ENCODE data around the gene RELL2. TPM values are rescaled to one million over a fixed set of nuclear protein-coding genes. Genes with fewer than 3 reads are reported as not detected.
A peak's percentile ranks its signal among the peaks of the same experiment; 100 is the strongest.

The RELL2 gene
- total and polyA plus RNA-seq, 11 donors = 0.25 to 2.7 (median 0.72) TPM

GRCh38 chr5:141602606-141603005 is 34.2 kb upstream of the RELL2 start:
- H3K4me1 ChIP-seq = peaks cover 0 to 93% (median 56%) of the 10 kb centered on the region in 12 donors
- peak overlapping the region in 7 of 12 donors; percentile 46 to 92 (median 68) for H3K27ac ChIP-seq
- no peaks in the 10 kb centered on the region for H3K27me3 ChIP-seq
- no peak for DNase-seq
- intact Hi-C loops (cut with DNase I) = loop anchor here in 1 of 10 donors (2.0 kb wide), 1 partner anchor 14 kb away; no protein-coding TSS in a partner anchor
- TF ChIP-seq POLR2A (IDR thresholded peaks at IDR 0.05) (no peak), CTCF (IDR thresholded peaks at IDR 0.05) (no peak)
- no peak overlapping the region for H3K4me3 ChIP-seq
- no peak for ATAC-seq
- WGBS, 4 donors = 80 to 97% (median 95%) methylated on average over 1 of the region's 1 CpG
- H3K9me3 ChIP-seq = peaks cover 0 to 2% (median 0%) of the 10 kb centered on the region in 12 donors
- no peaks in the 10 kb centered on the region for H3K36me3 ChIP-seq

- Histone ChIP-seq H3K36me3 (no peaks in the 10 kb centered on the region), H3K27ac (peak overlapping the region in 11 of 12 donors; percentile 46 to 92 (median 67)), H3K4me3 (peak overlapping the region in 2 of 12 donors; percentile 1 to 2), H3K27me3 (no peaks in the 10 kb centered on the region), H3K4me1 (peaks cover 0 to 92% (median 52%) of the 10 kb centered on the region in 12 donors), H3K9me3 (no peaks in the 10 kb centered on the region)
- TF ChIP-seq POLR2A (IDR thresholded peaks at IDR 0.05) (peak in 1 of 2 donors; percentile 25), CTCF (IDR thresholded peaks at IDR 0.05) (no peak)
- DNase-seq (peak in 4 of 5 donors; percentile 46 to 76 (median 58)), ATAC-seq (peak; percentile 82 to 95 (median 91))
- intact Hi-C loops (cut with DNase I) = loop anchor here in 1 of 10 donors (2.0 kb wide), 1 partner anchor 13 kb away; no protein-coding TSS in a partner anchor
- 49 to 58% (median 52%) methylated on average over 6 of the region's 6 CpGs for WGBS, 4 donors
These were observed 32.7 kb upstream of the RELL2 start for GRCh38 chr5:141603923-141604717.

- DNase-seq (peak in 4 of 5 donors; percentile 46 to 64 (median 62)), ATAC-seq (peak; percentile 70 to 88 (median 79))
- TF ChIP-seq POLR2A (IDR thresholded peaks at IDR 0.05) = peak in 1 of 2 donors; percentile 18
- no peak for TF ChIP-seq CTCF (IDR thresholded peaks at IDR 0.05)
- H3K36me3 ChIP-seq = no peaks in the 10 kb centered on the region
- H3K27ac ChIP-seq = peak overlapping the region in 11 of 12 donors; percentile 48 to 92 (median 67)
- H3K4me3 ChIP-seq = peak overlapping the region in 1 of 12 donors; percentile 25
- peaks cover 0 to 84% (median 40%) of the 10 kb centered on the region in 12 donors for H3K4me1 ChIP-seq
- no peaks in the 10 kb centered on the region for H3K27me3 ChIP-seq
- H3K9me3 ChIP-seq = no peaks in the 10 kb centered on the region
- WGBS, 4 donors = 42 to 59% (median 50%) methylated on average over 6 of the region's 6 CpGs
- intact Hi-C loops (cut with DNase I) = no loop called here
These were observed 31.1 kb upstream of the RELL2 start for GRCh38 chr5:141605523-141606277.

- H3K36me3 ChIP-seq = no peaks in the 10 kb centered on the region
- H3K27me3 ChIP-seq = no peaks in the 10 kb centered on the region
- TF ChIP-seq CTCF (IDR thresholded peaks at IDR 0.05) (no peak), POLR2A (IDR thresholded peaks at IDR 0.05) (no peak)
- H3K9me3 ChIP-seq = no peaks in the 10 kb centered on the region
- no peak for DNase-seq
- ATAC-seq = no peak
- intact Hi-C loops (cut with DNase I) = no loop called here
- peak overlapping the region in 1 of 12 donors; percentile 92 for H3K27ac ChIP-seq
- no peak overlapping the region for H3K4me3 ChIP-seq
- H3K4me1 ChIP-seq = peaks cover 0 to 91% (median 41%) of the 10 kb centered on the region in 12 donors
- 65 to 74% (median 70%) methylated on average over 2 of the region's 2 CpGs for WGBS, 4 donors
These were observed 28.8 kb upstream of the RELL2 start for GRCh38 chr5:141608046-141608445.
